GDM1 (cell line): ENCODE measurements around the gene NOCT.
"Not testable (repeated sequence)": the region's sequence is repeated elsewhere in the genome, so short reads cannot be mapped to it uniquely, and the experiment has no call there.

ENCODE experiments used
- DNase-seq: peaks from one replicate; lab custom pipeline; 2025; lab: John Stamatoyannopoulos, UW

NOCT gene

DNA sequence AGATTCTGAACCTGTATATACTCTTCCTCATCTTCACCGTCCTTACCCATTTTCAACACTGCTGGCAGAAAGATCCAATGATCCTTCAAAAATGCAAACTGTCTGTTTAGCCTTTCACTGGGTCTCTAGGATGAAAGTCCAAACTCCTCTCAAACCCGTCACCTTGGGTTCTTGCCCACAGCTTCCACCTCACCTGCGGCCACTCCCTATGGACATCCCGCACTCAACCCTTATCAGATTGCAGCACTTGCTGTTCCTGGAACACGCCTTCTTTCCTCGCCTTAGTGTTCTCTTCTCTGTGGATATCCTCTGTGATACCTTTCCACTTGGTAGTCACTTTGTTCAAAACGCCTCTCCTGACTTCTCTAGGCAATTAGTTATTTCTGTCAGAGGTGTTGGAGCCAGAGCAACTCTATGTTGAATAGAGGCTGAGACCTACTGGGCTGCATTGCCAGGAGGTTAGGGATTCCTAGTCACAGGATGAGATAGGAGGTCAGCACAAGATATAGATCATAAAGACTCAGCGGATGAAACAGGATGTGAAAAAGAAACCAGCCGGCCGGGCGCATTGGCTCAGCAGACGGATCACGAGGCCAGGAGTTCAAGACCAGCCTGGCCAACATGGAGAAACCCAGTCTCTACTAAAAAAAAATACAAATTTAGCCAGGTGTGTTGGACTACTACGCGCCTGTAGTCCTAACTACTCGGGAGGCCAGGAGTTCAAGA is 4.2 kb upstream of the NOCT start:
- no peak for DNase-seq

DNA sequence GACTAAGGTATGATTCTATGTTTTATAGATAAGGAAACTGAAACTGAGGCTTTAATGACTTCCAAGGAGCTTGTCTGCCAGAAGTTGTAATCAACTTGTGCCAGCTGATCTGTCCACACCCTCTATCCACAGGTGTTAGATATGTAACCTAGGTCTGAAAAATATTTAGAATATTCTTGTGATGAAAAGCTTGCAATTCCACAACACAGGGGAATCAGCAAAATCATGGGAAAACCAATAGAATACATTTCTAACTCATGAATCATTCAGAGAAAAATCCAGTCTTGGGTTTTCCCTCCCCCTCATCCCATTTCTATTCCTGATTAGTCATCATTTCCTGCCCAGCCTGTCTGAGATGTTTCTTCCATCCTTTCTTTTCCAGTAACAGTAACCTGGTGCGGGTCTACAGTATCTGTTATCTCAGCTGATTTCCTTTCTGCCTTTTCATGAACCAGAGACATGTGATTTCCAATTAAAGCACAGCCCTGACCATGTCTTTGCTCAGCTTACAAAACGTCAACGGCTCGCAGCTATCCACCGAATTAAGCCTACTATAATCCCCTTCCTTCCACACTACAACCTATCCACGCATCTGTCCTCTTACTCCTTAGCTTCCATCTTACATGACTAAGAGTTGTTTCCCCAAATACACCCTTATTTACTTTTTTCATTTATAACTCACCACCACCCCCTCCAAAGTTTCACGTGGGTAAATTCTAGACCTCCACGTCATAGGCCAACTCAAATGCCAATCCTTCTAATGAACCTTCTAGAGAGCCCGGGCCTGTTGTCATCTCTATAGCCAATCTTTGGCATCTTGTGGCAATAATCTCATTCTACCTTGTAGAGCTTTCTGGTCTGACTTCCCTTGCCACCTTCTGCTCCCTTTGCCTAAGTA is 961 bp upstream of the NOCT start:
- no peak for DNase-seq

DNA sequence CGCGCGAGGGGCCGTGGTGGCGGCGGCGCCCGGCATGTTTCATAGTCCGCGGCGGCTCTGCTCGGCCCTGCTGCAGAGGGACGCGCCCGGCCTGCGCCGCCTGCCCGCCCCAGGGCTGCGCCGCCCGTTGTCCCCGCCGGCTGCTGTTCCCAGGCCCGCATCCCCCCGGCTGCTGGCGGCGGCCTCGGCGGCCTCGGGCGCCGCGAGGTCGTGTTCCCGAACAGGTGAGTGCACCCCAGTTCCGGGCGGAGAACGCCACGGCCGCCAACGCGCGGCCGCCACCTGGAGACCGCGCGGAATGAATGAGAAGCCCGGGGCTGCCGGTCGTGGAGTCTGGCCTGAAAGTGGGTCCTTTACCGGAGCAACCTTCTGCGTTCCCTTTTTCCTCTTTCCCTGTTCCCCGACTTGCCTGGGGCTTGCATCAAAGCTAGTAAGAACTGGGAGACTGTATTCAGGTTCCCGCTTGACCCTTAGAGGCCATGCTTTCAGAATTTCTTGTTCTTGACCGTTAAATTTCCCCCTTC is 429 bp downstream of the NOCT start:
- no peak for DNase-seq

DNA sequence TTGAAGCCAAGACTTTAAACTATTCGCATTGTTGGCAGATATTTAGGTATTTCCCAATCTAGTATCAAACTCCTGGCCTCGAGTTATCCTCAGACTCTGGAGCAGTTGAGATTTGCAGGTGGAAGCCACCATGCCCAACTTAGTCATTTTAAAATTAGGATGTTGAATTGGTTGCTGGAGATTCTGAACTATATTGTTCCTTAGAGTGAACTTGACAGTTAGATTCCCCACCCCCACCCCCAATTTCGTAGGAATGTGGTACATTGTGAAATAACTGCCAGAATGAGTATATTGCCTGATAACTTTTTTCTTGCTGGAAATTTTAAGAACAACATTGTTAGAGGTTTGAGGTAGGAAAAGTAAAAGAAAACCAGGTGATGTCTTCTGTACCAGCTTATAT is 2.3 kb downstream of the NOCT start:
- DNase-seq = no peak

DNA sequence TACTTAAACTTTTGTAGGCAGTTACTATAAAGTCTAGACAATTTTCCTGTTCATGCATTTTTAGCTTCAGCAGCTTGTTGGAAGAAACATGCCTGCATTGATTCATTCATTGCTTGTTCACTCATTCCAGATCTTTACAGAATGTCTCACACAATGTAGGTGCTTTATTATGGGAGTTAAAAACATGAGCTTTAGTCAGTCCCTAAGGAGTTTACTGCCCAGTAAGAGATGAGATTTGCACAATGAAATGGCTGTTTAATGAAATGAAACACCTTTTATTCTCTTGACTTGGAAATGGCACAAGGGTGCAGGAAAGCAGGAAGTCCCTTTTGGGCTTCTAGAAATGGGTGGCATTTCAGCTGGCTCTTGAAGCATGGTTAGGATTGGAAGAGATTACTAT is 2.9 kb downstream of the NOCT start:
- no peak for DNase-seq

DNA sequence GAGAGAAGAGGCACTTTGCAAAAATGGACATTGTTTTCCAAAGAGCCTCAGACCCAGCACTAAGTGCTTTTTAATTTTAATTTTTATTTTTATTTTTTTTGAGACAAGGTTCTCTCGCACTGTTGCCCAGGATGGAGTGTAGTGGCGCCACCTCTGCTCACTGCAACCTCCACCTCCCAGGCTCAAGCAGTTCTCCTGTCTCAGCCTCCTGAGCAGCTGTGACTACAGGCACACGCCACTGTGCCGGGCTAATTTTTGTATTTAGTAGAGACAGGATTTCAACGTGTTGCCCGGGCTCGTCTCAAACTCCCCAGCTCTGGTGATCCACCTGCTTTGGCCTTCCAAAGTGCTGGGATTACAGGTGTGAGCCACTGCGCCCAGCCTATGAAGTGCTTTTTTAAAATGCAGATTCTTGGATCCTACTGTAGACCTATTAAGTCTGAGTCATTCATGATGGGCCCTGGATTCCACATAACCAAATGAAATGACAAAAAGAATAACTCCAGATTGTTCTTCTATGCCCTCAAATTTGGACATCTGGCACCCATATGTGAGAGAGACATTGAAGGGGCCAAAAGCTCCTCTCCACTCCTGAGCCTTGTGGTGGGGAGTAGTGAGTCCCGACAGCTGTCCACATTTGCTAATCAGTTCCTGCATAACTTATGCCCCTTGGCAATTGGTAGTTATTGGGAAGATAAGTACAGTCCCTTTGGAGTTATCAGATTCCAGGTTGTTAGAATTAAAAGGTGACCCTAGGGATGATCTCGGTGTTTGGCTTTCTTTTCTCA is 3.6 kb downstream of the NOCT start:
- DNase-seq = no peak

DNA sequence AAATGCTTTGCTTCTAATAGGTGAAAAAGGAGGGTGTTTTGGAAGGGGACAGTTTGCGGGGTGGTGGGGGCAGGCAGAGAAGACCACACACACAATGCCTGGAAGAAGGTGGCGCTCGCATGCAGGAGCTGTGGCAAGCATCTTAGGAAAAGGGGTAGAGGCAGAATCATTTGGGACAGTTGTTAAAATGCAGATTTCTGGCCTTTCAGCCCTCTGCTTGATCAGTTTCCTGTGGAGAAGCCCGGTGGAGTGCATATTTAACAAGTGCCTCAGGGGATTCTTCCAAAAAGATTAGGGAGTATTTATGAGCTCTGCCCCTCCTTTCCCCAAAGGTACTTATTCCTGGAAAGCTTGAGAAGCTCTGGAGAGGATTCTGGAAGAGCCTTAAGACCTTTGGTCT is 4.8 kb downstream of the NOCT start:
- DNase-seq = no peak

DNA sequence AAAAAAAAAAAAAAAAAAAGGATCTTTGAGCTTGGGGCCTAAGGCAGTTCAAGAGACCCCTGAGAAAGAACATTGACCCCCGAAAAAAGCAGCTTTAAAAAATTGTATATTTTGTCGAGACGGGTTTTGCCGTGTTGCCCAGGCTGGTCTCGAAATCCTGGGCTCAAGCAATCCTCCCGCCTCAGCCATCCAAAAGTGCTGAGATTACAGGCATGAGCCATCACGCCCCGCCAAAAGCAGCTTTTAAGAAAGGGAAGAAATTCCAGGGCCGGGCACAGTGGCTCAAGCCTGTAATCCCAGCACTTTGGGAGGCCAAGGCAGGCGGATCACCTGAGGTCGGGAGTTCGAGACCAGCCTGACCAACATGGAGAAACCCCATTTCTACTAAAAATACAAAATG is 5.5 kb downstream of the NOCT start:
- DNase-seq = not testable (repeated sequence)

DNA sequence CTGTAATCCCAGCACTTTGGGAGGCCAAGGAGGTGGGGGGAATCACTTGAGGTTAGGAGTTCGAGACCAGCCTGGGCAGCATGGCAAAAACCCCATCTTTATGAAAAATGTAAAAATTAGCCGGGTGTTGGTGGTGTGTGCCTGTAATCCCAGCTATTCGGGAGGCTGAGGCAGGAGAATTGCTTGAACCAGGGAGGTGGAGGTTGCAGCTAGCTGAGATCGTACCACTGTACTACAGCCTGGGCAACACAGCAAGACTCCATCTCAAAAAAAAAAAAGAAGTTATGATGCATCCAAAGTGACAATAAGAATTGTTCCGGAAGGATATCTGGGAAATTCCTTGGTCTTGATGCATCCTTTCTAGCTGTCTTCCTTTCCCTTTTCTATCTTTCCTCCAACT is 7.3 kb downstream of the NOCT start:
- no peak for DNase-seq

DNA sequence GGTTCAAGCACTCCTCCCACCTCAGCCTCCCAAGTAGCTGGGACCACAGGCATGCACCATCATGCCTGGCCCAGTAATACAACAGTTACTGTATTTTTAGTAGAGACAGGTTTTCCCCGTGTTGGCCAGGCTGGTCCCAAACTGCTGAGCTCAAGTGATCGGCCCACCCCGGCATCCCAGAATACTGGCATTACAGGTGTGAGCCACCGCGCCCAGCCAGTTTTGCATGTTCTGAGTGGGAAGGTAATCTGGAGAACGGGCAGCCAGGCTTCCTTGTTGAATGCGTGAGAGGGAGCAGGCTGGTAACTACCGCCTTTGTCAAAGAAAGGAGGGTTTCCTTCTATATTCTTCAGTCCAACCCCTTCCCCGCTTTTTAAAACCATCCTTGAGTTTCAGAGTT is 9.1 kb downstream of the NOCT start:
- DNase-seq = no peak

DNA sequence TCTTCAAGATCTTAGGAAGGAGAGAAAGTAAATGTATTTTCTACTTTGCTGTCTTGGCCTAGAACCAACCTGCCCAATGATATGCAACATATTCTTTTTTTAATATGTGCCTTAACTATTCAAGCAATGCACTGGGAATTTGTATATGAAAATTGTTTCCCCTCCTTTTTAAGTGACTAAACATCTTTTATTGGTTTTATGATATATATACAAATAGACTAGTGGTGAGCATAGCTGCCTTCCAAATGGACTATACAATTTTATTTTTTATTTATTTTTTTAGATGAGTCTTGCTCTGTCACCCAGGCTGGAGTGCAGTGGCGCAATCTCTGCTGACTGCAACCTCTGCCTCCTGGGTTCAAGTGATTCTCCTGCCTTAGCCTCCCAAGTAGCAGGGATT is 10.3 kb downstream of the NOCT start:
- no peak for DNase-seq

DNA sequence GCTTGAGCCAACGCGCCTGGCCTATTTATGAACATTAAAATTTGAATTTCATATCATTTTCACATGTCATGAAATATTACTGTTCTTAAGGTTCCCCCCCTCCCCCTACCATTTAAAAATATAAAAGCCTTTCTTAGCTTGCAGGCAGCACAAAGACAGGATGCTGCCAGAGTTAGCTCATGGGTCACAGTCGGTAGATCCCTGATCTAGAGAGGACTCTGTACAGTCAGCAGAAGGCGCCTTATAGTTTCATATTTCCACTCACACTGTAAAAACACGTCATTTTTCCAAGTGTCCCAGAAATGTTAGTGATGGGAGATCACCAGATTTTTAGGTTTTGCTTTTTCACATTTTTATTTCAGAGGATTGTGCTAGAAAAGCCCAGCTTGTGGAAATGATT is 12.2 kb downstream of the NOCT start:
- DNase-seq = no peak

DNA sequence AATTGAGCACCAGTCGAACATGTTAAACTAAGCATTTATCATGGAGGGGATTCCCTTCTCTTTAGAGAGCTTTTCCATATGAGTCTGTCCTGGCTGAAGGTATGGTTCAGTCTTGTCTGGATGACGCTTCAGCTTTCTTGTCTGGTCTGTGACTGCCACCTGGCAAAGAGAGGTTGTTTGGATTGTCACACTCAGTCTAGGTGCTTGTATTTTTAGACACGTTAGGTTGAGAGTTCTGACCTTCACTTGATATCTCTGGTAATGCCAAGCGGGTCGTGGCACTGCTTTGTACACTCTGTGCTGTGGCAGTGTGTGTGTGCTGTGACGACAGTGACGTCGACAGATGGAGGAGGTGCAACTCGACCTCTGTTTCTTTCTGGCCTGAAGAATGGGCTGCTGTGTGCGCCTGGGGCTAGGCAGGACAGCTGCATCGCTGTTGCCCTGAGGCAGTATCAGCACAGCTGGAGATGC is 12.6 kb downstream of the NOCT start:
- no peak for DNase-seq

DNA sequence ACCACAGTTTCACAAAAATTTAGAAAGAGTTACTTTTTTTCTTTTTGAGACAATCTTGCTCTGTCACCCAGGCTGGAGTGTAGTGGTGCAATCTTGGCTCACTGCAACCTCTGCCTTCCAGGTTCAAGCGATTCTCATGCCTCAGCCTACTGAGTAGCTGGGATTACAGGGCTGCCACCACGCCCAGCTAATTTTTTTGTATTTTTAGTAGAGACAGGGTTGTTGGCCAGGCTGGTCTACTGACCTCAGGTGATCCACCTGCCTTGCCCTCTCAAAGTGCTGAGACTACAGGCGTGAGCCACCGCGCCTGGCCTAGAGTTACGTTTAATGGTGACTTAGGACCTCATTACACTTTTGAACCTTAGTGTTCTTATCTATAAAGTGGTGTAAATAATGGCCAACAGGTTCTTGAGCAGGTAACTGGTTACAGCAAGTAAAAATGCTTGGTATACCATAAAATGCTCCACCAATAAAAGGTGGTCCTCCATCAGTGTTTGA is 14.3 kb downstream of the NOCT start:
- not testable (repeated sequence) for DNase-seq

DNA sequence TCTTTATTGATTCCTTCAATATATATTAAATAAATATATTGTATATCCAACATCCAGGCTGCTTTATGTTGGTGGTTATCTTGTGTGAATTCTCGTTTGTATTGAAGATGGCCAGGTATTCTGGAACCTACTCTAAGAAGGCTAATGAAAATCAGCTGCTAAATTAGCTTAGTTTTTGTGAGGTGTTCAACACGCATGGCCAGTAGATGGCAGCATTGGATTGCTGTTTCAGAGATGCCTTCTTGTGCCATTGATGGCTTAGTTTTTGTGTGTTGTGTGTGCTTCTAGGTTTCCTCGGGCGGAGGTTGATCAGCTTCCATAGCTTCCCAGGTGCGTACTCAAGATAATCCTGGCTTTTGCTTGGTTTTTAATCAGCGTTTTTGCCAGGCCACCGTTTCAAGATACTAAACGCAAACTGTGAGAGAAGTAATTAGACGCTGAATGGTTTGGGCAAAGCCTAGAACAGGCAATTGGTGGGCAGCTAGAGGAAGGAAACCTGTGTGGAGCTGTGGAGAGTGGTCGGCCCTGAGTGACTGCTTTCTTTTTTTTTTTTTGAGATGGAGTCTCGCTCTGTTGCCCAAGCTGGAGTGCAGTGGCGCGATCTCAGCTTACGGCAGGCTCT is 15.1 kb downstream of the NOCT start:
- DNase-seq = peak; percentile 71

DNA sequence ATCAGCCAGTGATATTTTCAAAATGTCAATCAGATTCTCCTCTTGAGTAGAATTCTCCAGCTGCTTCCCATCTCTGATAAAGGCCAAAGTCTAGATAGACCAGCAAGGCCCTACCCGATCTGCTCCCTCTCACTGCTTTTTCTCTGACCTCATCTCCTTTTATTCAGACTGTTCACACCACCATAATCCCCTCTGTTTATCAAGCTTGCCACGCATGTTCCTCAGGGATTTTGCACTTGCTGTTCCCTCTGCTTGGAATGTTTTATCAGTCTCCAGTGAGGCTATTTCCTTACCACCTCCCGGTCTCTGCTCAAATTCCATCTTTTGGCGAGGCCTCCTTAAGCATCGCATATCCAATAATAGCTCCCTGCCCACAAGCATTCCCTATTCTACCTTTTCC is 20.1 kb downstream of the NOCT start:
- no peak for DNase-seq

DNA sequence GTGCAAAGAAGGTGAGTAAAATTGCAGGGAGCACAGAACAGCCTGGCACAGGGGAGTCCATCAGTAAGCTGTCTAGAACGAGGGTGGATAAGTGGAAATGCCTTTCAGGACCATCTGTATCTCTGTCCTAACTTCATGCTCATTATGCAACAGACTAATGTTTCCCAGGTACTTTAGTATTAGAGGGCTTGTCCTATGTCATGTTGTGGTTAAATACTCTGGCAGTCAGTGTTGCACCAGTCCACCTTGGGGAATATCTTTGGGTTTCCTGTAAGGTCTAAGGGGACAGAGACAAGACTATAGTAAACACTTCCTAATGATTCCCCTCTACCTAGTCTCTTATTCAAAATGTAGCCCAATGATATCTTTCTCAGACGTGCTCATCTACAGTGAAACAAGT is 21.3 kb downstream of the NOCT start:
- DNase-seq = no peak

DNA sequence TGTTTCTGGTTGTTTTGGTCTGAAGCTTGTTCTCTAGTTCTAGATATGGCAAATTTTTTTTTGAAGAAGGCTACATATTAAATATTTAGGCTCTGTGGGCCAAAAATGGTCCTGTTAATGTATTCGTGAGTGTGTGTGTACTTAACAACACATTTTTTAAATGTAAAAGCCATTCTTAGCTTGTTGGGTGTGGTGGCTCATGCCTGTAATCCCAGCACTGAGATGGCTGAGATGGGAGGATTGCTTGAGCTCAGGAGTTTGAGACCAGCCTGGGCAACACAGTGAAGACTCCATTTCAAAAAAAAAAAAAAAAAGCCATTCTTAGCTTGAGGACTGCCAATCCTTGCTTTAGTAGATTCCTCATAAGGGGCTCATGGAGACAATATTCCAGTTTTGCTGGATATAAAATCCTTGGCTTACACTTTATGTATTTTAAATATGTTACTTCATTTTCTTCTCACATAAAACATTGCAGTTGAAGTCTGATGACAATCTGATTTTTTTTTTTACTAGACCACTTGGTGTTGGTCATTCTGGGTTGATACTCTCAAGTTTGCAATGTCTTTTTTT is 23.4 kb downstream of the NOCT start:
- DNase-seq = no peak

DNA sequence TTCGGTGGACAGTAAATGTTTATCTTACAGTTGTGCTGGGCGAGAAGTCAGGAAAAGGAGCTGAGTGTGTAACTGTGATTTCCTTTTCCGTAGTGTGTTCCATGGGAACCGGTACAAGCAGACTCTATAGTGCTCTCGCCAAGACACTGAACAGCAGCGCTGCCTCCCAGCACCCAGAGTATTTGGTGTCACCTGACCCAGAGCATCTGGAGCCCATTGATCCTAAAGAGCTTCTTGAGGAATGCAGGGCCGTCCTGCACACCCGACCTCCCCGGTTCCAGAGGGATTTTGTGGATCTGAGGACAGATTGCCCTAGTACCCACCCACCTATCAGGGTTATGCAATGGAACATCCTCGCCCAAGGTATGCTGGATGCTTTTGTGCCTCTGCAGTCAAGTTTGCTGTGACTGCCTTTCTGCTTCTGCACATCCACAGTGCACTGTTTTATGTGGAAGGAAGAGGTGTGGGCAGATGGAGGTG is 27.4 kb downstream of the NOCT start:
- DNase-seq = no peak

DNA sequence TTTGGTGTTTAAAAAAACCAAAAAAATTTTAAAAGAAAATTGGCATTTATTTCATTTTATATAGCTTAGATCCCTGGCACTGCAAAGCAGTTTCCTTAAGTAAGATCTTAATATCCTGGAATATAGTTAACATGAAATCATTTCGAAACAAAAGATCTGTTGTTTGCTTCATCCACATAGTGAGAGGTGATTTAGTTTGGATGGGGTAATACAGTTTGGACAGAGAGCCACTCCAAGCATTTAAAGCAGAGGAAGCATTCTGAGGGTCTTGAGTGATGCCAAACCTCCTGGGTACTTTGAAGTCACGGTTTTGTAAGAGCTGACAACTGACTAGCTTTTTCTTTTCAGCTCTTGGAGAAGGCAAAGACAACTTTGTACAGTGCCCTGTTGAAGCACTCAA is 28.7 kb downstream of the NOCT start:
- DNase-seq = no peak

DNA sequence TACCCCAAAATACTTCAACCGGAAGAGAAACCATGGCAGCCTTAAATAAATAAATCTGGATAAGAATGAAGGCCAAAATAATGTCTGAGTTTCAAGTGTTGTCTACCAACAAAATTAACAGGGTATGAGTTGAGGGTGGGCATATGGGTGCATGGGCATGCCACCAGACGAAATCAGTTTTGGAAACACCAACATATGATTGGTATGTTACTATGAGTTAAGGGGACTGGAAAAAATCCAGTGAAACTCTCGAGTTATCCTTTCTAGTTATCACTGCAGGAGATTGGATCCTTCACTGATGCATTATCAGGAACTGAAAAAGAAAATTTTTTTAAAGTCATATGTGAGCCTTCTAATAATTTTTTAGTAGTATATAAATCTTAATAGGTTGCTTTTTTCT is 32.4 kb downstream of the NOCT start:
- DNase-seq = no peak
